Neural progenitor cell (in vitro differentiated cells): ENCODE results near the gene KIAA1191. TPM values are rescaled to one million over a fixed set of nuclear protein-coding genes. Genes with fewer than 3 reads are reported as not detected.

Experiments used
- DNase-seq: peaks from one replicate; pipeline ENCODE4 v3.0.0-alpha.2; 2016; ENCODE audit warnings: low spot score
- H2AFZ ChIP-seq: fragments of 200-600 bp; sonication (generic); replicated peaks from 2 replicates; pipeline ENCODE4 v1.6.1; 2016; ENCODE audit warnings: antibody characterized with exemption
- H3F3A ChIP-seq: fragments of 200-600 bp; sonication (generic); 2 replicates; pipeline ENCODE4 v1.6.1; 2016; ENCODE audit warnings: antibody characterized with exemption, low read depth
- H3K27ac ChIP-seq: fragments of 200-600 bp; sonication (generic); 2 replicates; pipeline ENCODE4 v1.5.1; 2016; ENCODE audit warnings: mild to moderate bottlenecking
- H3K27me3 ChIP-seq: fragments of 200-600 bp; sonication (generic); 2 replicates; pipeline ENCODE4 v1.6.1; 2016; ENCODE audit warnings: mild to moderate bottlenecking, moderate library complexity
- H3K36me3 ChIP-seq: fragments of 200-600 bp; sonication (generic); 2 replicates; pipeline ENCODE4 v1.5.1; 2016
- H3K4me1 ChIP-seq: fragments of 200-600 bp; sonication (generic); 2 replicates; pipeline ENCODE4 v1.6.1; 2016; ENCODE audit warnings: mixed run types
- H3K4me2 ChIP-seq: fragments of 200-600 bp; sonication (generic); 2 replicates; pipeline ENCODE4 v1.6.1; 2016
- H3K4me3 ChIP-seq: fragments of 200-600 bp; sonication (generic); 2 replicates; pipeline ENCODE4 v1.5.1; 2016
- H3K79me2 ChIP-seq: fragments of 200-600 bp; sonication (generic); 2 replicates; pipeline ENCODE4 v1.6.1; 2016; ENCODE audit warnings: low read depth
- H3K9ac ChIP-seq: fragments of 200-600 bp; sonication (generic); 2 replicates; pipeline ENCODE4 v1.6.1; 2016
- H3K9me3 ChIP-seq: fragments of 200-600 bp; sonication (generic); 2 replicates; pipeline ENCODE4 v1.5.1; 2016; ENCODE audit warnings: low read depth
- H4K20me1 ChIP-seq: fragments of 200-600 bp; sonication (generic); 2 replicates; pipeline ENCODE4 v1.6.1; 2016; ENCODE audit warnings: low read depth
- H3K27ac Mint-ChIP-seq: 3 replicates; pipeline ENCODE4 v1.8.0; 2021; ENCODE audit warnings: mixed read lengths
- H3K27me3 Mint-ChIP-seq: 2 replicates; pipeline ENCODE4 v1.8.0; 2022; ENCODE audit warnings: low read depth, mild to moderate bottlenecking, inconsistent platforms, moderate library complexity, mixed read lengths; ENCODE audit not compliant: insufficient read depth
- H3K36me3 Mint-ChIP-seq: 3 replicates; pipeline ENCODE4 v1.8.0; 2021; ENCODE audit warnings: mixed read lengths
- H3K4me1 Mint-ChIP-seq: 3 replicates; pipeline ENCODE4 v1.8.0; 2021; ENCODE audit warnings: mixed read lengths
- H3K4me3 Mint-ChIP-seq: 3 replicates; pipeline ENCODE4 v1.8.0; 2021; ENCODE audit warnings: mild to moderate bottlenecking, moderate library complexity, mixed read lengths
- H3K9me3 Mint-ChIP-seq: 3 replicates; pipeline ENCODE4 v1.8.0; 2020; ENCODE audit warnings: mixed read lengths
- EZH2 ChIP-seq: fragments of 200-600 bp; sonication (generic); IDR thresholded peaks from 2 replicates; pipeline ENCODE4 v1.6.1; 2017; ENCODE audit warnings: antibody characterized with exemption, mild to moderate bottlenecking, moderate library complexity
- EZH2phosphoT487 ChIP-seq: fragments of 200-600 bp; sonication (generic); IDR thresholded peaks from 2 replicates; pipeline ENCODE4 v1.6.1; 2017; ENCODE audit warnings: antibody characterized with exemption
- total RNA-seq: library from RNA; depleted of rRNA; stranded (reverse); fragments of >200 nt; gene quantifications from 2 replicates; pipeline ENCODE4 v1.2.3, GENCODE V29; 2015; ENCODE audit warnings: low replicate concordance
- TF ChIP-seq, protein P1 (sequence below): fragments of 200-600 bp; sonication (generic); IDR thresholded peaks from 2 replicates; pipeline ENCODE4 v1.5.1; 2017; ENCODE audit warnings: antibody characterized with exemption, mild to moderate bottlenecking

KIAA1191 gene
- total RNA-seq, 1 donor from 2014 or later, result 116 TPM

DNA sequence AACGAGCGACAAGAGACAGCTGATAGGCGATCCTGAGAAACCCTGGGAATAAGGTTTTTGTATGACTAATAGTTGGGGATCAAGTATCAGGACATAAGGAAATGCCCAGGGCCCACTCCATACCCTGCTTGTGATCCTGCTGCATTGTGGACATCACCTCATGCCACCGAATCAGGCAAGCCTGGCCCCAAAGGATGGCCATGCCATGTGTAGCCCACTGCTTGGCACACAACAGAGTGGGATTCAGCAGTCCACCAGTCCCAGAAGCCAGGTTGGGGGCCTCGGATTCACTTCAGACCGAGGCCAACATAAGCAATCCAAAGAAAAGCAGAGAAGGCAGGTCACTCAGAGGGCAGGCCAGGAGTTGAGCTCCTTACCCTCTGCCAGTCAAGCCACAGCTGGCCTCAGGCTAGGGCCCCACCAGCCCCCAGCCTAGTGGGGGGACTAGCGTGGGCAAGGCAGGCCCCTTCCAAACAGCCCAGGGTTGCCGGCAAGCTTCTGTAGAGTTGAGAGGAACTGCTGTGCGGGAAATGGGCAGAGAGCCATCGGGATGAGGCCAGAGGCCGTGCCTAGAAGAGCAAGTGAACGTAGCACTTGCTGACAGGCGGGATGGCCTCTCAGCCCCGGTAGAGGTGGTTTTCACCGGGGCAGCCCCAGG is 21.8 kb upstream of the KIAA1191 start:
- Histone ChIP-seq H3K9ac (no peak overlapping the region), H3K36me3 (no peaks in the 10 kb centered on the region), H3F3A (no peaks in the 10 kb centered on the region), H3K4me1 (peaks cover 7% of the 10 kb centered on the region), H3K9me3 (no peaks in the 10 kb centered on the region), H3K27me3 (no peaks in the 10 kb centered on the region), H2AFZ (no peak overlapping the region), H4K20me1 (peaks cover 8% of the 10 kb centered on the region), H3K4me2 (no peak overlapping the region), H3K79me2 (peaks cover 29% of the 10 kb centered on the region), H3K27ac (no peak overlapping the region), H3K4me3 (no peak overlapping the region)
- peaks cover 15% of the 10 kb centered on the region for H3K4me1 Mint-ChIP-seq
- peaks cover 1% of the 10 kb centered on the region for H3K27me3 Mint-ChIP-seq
- no peaks in the 10 kb centered on the region for H3K9me3 Mint-ChIP-seq
- no peak for DNase-seq
- H3K4me3 Mint-ChIP-seq, result no peak overlapping the region
- no peak overlapping the region for H3K27ac Mint-ChIP-seq
- peaks cover 2% of the 10 kb centered on the region for H3K36me3 Mint-ChIP-seq
- no peak for TF ChIP-seq EZH2
- TF ChIP-seq, protein P1, sequence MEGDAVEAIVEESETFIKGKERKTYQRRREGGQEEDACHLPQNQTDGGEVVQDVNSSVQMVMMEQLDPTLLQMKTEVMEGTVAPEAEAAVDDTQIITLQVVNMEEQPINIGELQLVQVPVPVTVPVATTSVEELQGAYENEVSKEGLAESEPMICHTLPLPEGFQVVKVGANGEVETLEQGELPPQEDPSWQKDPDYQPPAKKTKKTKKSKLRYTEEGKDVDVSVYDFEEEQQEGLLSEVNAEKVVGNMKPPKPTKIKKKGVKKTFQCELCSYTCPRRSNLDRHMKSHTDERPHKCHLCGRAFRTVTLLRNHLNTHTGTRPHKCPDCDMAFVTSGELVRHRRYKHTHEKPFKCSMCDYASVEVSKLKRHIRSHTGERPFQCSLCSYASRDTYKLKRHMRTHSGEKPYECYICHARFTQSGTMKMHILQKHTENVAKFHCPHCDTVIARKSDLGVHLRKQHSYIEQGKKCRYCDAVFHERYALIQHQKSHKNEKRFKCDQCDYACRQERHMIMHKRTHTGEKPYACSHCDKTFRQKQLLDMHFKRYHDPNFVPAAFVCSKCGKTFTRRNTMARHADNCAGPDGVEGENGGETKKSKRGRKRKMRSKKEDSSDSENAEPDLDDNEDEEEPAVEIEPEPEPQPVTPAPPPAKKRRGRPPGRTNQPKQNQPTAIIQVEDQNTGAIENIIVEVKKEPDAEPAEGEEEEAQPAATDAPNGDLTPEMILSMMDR, result no peak
- no peak for TF ChIP-seq EZH2phosphoT487

- Histone ChIP-seq H2AFZ (no peak overlapping the region), H3K27me3 (no peaks in the 10 kb centered on the region), H3K9me3 (no peaks in the 10 kb centered on the region), H3K27ac (no peak overlapping the region), H3K4me2 (no peak overlapping the region), H3K9ac (no peak overlapping the region), H3F3A (no peaks in the 10 kb centered on the region), H3K79me2 (peaks cover 23% of the 10 kb centered on the region), H3K4me1 (peaks cover 7% of the 10 kb centered on the region), H3K4me3 (no peak overlapping the region), H4K20me1 (peaks cover 7% of the 10 kb centered on the region), H3K36me3 (no peaks in the 10 kb centered on the region)
- Mint-ChIP-seq H3K4me3 (no peak overlapping the region), H3K27ac (no peak overlapping the region), H3K27me3 (no peaks in the 10 kb centered on the region), H3K4me1 (peaks cover 12% of the 10 kb centered on the region), H3K36me3 (peaks cover 2% of the 10 kb centered on the region), H3K9me3 (no peaks in the 10 kb centered on the region)
- no peak for DNase-seq
- TF ChIP-seq, protein P1, result no peak
- TF ChIP-seq EZH2phosphoT487 (no peak), EZH2 (no peak)
Measured at GRCh38 chr5:176382721-176383120, 21.2 kb upstream of the KIAA1191 start.

DNA sequence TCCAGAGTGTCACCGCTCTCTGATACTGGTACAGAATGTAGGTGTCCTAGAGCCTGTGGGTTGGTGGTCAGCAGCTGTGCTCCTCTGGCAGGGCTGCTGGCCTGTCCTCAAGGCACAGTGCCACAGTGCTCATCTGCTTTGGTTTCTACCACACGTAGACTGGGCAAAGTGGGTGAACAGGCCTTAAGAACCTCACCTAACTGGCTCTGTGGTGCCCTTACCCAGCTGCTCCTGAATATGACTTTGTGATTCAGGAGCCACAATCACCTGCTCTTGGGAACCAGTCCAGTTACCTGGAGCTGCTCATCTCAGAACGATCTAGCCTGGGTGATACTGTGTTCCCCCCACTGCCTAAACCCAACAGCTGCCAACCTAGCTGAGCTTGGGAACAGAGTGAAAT is 20.4 kb upstream of the KIAA1191 start:
- H3K27me3 ChIP-seq, result no peaks in the 10 kb centered on the region
- H3K4me1 ChIP-seq, result no peaks in the 10 kb centered on the region
- H3K36me3 Mint-ChIP-seq, result peaks cover 2% of the 10 kb centered on the region
- no peaks in the 10 kb centered on the region for H4K20me1 ChIP-seq
- no peak overlapping the region for H3K4me3 Mint-ChIP-seq
- H3K9me3 Mint-ChIP-seq, result no peaks in the 10 kb centered on the region
- H3K27ac ChIP-seq, result no peak overlapping the region
- no peak overlapping the region for H3K9ac ChIP-seq
- H3K9me3 ChIP-seq, result no peaks in the 10 kb centered on the region
- H3K36me3 ChIP-seq, result no peaks in the 10 kb centered on the region
- H2AFZ ChIP-seq, result no peak overlapping the region
- no peak overlapping the region for H3K4me3 ChIP-seq
- no peak overlapping the region for H3K4me2 ChIP-seq
- H3K27ac Mint-ChIP-seq, result no peak overlapping the region
- no peaks in the 10 kb centered on the region for H3K27me3 Mint-ChIP-seq
- TF ChIP-seq, protein P1, result no peak
- TF ChIP-seq EZH2phosphoT487 (no peak), EZH2 (no peak)
- H3K4me1 Mint-ChIP-seq, result peaks cover 6% of the 10 kb centered on the region
- DNase-seq, result no peak
- no peaks in the 10 kb centered on the region for H3F3A ChIP-seq
- peaks cover 15% of the 10 kb centered on the region for H3K79me2 ChIP-seq
